ENCODE results near the gene LYSMD2.

LYSMD2 gene

GRCh38 chr15:51751697-51752683, 14.5 kb upstream of the LYSMD2 start:
- peak in 1 of 2 experiments; percentile 25 for DNase-seq

GRCh38 chr15:51750792-51751696, 13.6 kb upstream of the LYSMD2 start, which contains the start of gene TMOD2:
Gene TMOD2 (plus strand): TSS chr15:51751597. CDS start chr15:51766442, 14,845 bp downstream.
- DNase-seq = peak; percentile 18 to 46

- DNase-seq = no peak
Measured at GRCh38 chr15:51750186-51750585, 12.7 kb upstream of the LYSMD2 start.

- DNase-seq = no peak
Measured at GRCh38 chr15:51749307-51749706, 11.9 kb upstream of the LYSMD2 start.

- DNase-seq = no peak
Measured at GRCh38 chr15:51739061-51739712, 1.7 kb upstream of the LYSMD2 start.

- no peak for DNase-seq
Measured at GRCh38 chr15:51738553-51738952, 1.1 kb upstream of the LYSMD2 start.

GRCh38 chr15:51736751-51737521, 519 bp downstream of the LYSMD2 start:
- peak; percentile 51 to 58 for DNase-seq

GRCh38 chr15:51736069-51736468, 1.4 kb downstream of the LYSMD2 start:
- DNase-seq = no peak

- DNase-seq = no peak
Measured at GRCh38 chr15:51735228-51736010, 2.0 kb downstream of the LYSMD2 start.

- DNase-seq = no peak
Measured at GRCh38 chr15:51732646-51733045, 4.8 kb downstream of the LYSMD2 start.

- no peak for DNase-seq
Measured at GRCh38 chr15:51731549-51732267, 5.7 kb downstream of the LYSMD2 start.

- no peak for DNase-seq
Measured at GRCh38 chr15:51727141-51727897, 10.1 kb downstream of the LYSMD2 start.

- peak; percentile 27 to 38 for DNase-seq
Measured at GRCh38 chr15:51726302-51727073, 11.0 kb downstream of the LYSMD2 start.

- no peak for DNase-seq
Measured at GRCh38 chr15:51724673-51725072, 12.8 kb downstream of the LYSMD2 start.

GRCh38 chr15:51724199-51724598, 13.3 kb downstream of the LYSMD2 start:
- DNase-seq = no peak

GRCh38 chr15:51721199-51721960, 16.1 kb downstream of the LYSMD2 start:
- DNase-seq = no peak

GRCh38 chr15:51720201-51720995, 17.1 kb downstream of the LYSMD2 start:
- no peak for DNase-seq

All from SHP77 (cell line).